BJ (cell line): ENCODE measurements around the gene UMODL1. TPM values are rescaled to one million over a fixed set of nuclear protein-coding genes. Genes with fewer than 3 reads are reported as not detected.

Source experiments
- CTCF ChIA-PET: fragments of 350-600 bp; formaldehyde crosslinking; extraction: SDS; loops from one replicate; lab custom pipeline; 2021; ENCODE audit warnings: antibody characterized with exemption, inconsistent platforms; lab: Yijun Ruan, JAX
- POLR2A ChIA-PET: fragments of 300-600 bp; sonication (Branson Sonifier 250); formaldehyde crosslinking; extraction: SDS; loops from one replicate; lab custom pipeline; 2021; ENCODE audit warnings: antibody characterized with exemption; lab: Charles Lee
- DNase-seq: peaks from one replicate; pipeline ENCODE4 v3.0.0-alpha.2; 2011; ENCODE audit warnings: low read depth
- H3K27me3 ChIP-seq: 2 replicates; pipeline ENCODE4 v1.6.0; 2011; ENCODE audit warnings: low read length; ENCODE audit not compliant: control insufficient read depth, insufficient read depth
- H3K36me3 ChIP-seq: 2 replicates; pipeline ENCODE4 v1.5.1; 2011; ENCODE audit warnings: low read length; ENCODE audit not compliant: control insufficient read depth, insufficient read depth
- H3K4me3 ChIP-seq: 2 replicates; pipeline ENCODE4 v1.5.1; 2011; ENCODE audit warnings: low read depth, mild to moderate bottlenecking, control low read depth, low read length
- CTCF ChIP-seq: IDR thresholded peaks from 2 replicates; pipeline ENCODE4 v1.5.1; 2011; ENCODE audit warnings: low read depth, mild to moderate bottlenecking, control low read depth, inconsistent platforms, low read length, moderate library complexity; ENCODE audit not compliant: insufficient read depth
- polyA plus RNA-seq: library from polyadenylated mRNA; depleted of rRNA; stranded (reverse); fragments of >200 nt; gene quantifications from 2 replicates; pipeline ENCODE4 v1.2.3, GENCODE V29; 2011

UMODL1 gene
- polyA plus RNA-seq, 1 experiment, result 0.04 TPM

DNA sequence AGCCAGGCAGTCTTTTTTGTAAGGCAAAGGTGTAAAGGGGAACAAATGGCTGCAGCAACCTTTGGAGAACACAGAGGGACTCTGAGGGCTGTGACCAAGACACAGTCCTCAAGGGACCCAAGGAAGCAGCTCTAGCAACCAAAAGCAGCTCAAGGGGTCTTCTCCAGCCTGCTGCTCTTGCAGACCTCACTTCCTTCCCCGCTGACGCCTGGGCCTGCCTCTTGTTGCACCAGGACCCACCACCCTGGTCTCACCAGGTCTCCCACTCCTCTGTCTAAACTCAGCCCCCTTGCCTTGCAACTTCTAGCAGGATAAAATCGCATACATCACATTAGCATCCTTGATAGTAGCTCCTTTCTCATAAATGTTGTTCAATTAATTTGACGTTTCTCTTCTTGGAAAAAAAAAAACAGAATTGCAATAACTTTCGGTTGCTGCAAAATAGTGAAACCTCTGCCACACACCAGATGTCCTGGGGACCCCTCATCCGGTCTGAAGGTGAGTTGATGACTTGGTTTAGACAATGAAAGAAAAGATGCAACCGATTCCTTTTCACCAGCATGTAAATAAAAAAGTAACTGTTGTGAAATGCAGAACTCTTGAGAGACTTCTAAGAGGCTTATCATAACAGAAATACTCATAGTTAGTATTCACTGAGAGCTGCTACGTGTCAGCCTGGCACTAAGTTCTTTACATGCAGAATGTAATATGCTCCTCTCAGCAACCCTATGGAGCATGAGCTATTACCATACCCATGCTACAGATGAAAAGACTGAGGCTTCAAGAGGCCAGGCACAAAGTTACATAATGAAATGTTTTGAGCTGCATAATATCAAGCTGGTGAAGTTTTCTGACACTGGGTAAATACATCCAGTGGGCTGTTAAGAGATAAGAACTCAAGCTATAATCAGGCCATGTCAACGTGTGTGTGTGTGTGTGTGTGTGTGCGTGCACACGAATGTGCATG, 58.5 kb downstream of the UMODL1 start:
- TF ChIP-seq CTCF, result no peak
- DNase-seq, result no peak
- CTCF ChIA-PET, result interaction anchor here (0.9 to 3.1 kb wide), 4 partner anchors 12 to 22 kb away, joined by 3 to 11 read pairs (median 7); no protein-coding TSS in a partner anchor
- Histone ChIP-seq H3K36me3 (no peaks in the 10 kb centered on the region), H3K27me3 (peaks cover 4% of the 10 kb centered on the region; the same call in 1 of the 2 replicates), H3K4me3 (no peak overlapping the region)
- POLR2A ChIA-PET, result interaction anchor here (0.7 kb wide), 1 partner anchor 774 kb away, joined by 6 read pairs; no protein-coding TSS in a partner anchor

- CTCF ChIA-PET, result interaction anchor here (0.9 to 3.1 kb wide), 3 partner anchors 13 to 22 kb away, joined by 3 to 11 read pairs (median 11); no protein-coding TSS in a partner anchor
- Histone ChIP-seq H3K27me3 (peaks cover 4% of the 10 kb centered on the region; the same call in 1 of the 2 replicates), H3K4me3 (no peak overlapping the region), H3K36me3 (no peaks in the 10 kb centered on the region)
- POLR2A ChIA-PET, result no interaction called here
- DNase-seq, result no peak
- no peak for TF ChIP-seq CTCF
Measured at GRCh38 chr21:42130441-42130840, 59.3 kb downstream of the UMODL1 start.

GRCh38 chr21:42132183-42132582, 61.1 kb downstream of the UMODL1 start:
- CTCF ChIA-PET, result interaction anchor here (2.7 kb wide), 1 partner anchor 13 kb away, joined by 11 read pairs; no protein-coding TSS in a partner anchor

DNA sequence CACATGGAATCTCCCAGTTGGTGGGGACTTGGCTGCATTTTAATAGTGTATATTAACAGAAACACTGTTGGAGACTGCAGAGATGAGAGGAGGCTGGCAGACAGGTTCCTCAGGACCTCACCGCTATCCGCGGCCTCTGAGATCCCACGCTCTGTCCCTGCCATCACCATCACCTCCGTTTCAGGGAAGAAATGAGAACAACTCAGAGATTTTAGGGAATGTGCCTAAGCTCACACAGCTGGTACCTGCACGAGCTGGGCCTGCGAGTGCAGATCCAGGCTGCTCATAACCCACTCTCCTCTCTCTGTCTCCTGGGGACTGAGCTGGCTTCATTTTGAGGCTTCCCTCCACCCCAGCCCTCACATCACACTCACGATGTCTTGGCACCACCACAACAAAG, 62.0 kb downstream of the UMODL1 start:
- DNase-seq, result no peak
- Histone ChIP-seq H3K4me3 (no peak overlapping the region), H3K36me3 (no peaks in the 10 kb centered on the region), H3K27me3 (peaks cover 5% of the 10 kb centered on the region; the same call in 1 of the 2 replicates)
- ChIA-PET CTCF (interaction anchor here (1.8 kb wide), 1 partner anchor 12 kb away, joined by 4 read pairs; no protein-coding TSS in a partner anchor), POLR2A (no interaction called here)
- TF ChIP-seq CTCF, result no peak

More at GRCh38 chr21:42132183-42132582, 61.1 kb downstream of the UMODL1 start:
- POLR2A ChIA-PET, result no interaction called here
- Histone ChIP-seq H3K4me3 (no peak overlapping the region), H3K36me3 (no peaks in the 10 kb centered on the region), H3K27me3 (peaks cover 5% of the 10 kb centered on the region; the same call in 1 of the 2 replicates)
- no peak for DNase-seq
- TF ChIP-seq CTCF, result no peak
